Motor neuron (in vitro differentiated cells): Measurements from ENCODE around the gene SPTBN4. TPM values are rescaled to one million over a fixed set of nuclear protein-coding genes. Genes with fewer than 3 reads are reported as not detected.
A peak's percentile ranks its signal among the peaks of the same experiment; 100 is the strongest.
"Not testable (repeated sequence)": the region's sequence is repeated elsewhere in the genome, so short reads cannot be mapped to it uniquely, and the experiment has no call there.

ENCODE experiments used
- ATAC-seq, 8 experiments: fragments of 200-7000 bp; cut with Tn5 transposase; replicated peaks in 6 of 8; 2 replicates each; pipeline ENCODE4 v1.8.0; 2021; ENCODE audit warnings: mild to moderate bottlenecking in 8 of 8, moderate library complexity in 8 of 8
- H3K27ac ChIP-seq, 2 donors: fragments of 250-450 bp; sonication (Bioruptor Pico); 2 replicates each; pipeline ENCODE4 v1.9.0; 2021; ENCODE audit warnings: antibody characterized with exemption in 2 of 2, mild to moderate bottlenecking in 2 of 2, moderate library complexity in 1 of 2
- H3K4me1 ChIP-seq, 2 donors: fragments of 250-450 bp; sonication (Bioruptor Pico); replicated peaks in 1 of 2; 2 replicates each; pipeline ENCODE4 v1.6.1; 2021; ENCODE audit warnings: antibody characterized with exemption in 2 of 2, mild to moderate bottlenecking in 2 of 2, moderate library complexity in 1 of 2
- H3K4me3 ChIP-seq, 5 donors: fragments of 250-450 bp; sonication (Bioruptor Pico); 2 replicates each; pipeline ENCODE4 v1.9.0; 2021; ENCODE audit warnings: antibody characterized with exemption in 5 of 5, mild to moderate bottlenecking in 5 of 5, moderate library complexity in 4 of 5
- WGBS, 10 experiments: fragments of 450-650 bp; shearing (Covaris generic); methylation state at CpG; one replicate each; pipeline ENCODE4 v1.0.0; 2022; 5-methylcytosine and 5-hydroxymethylcytosine counted together
- in situ Hi-C, 9 experiments: fragments of 400-800 bp; cut with MboI; loops; one replicate each; pipeline ENCODE4 v1.15.0; 2021; ENCODE audit warnings: low sequenced_read_pairs in 9 of 9, low pct_unique_long_range_greater_than_20kb in 2 of 9; ENCODE audit not compliant: unreplicated experiment in 9 of 9
- total RNA-seq, 8 experiments: library from RNA; unstranded; fragments of 300-600 nt; gene quantifications; 2 replicates each; pipeline versions ENCODE4 v1.2.3 to v1.2.4, GENCODE V29; 2022

Gene SPTBN4
- total RNA-seq, 8 experiments from 2014 or later = 0.56 to 10.1 (median 3.0) TPM

GRCh38 chr19:40616178-40616577 lies 149.4 kb downstream of the SPTBN4 start:
- no peak for ATAC-seq
- Histone ChIP-seq H3K4me1 (peaks cover 0 to 11% of the 10 kb centered on the region in 2 donors), H3K27ac (no peak overlapping the region), H3K4me3 (no peak overlapping the region)
- in situ Hi-C loops = no loop called here
- 75 to 100% (median 96%) methylated on average over 1 to 5 of the region's 5 CpGs; no CpG with 5 or more reads in 2 of the 10 experiments for WGBS, 10 experiments

DNA sequence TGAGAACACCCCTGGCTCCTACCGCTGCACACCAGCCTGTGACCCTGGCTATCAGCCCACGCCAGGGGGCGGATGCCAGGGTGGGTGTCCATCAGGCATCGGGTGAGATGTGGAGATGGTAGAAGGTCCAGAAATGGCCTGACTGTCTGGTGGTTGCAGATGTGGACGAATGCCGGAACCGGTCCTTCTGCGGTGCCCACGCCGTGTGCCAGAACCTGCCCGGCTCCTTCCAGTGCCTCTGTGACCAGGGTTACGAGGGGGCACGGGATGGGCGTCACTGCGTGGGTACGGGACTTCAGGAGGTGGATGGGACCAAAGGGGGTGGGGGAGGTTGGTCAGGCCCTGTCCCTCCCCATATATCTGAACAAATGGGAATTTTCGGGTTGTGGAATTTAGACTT lies 150.1 kb downstream of the SPTBN4 start:
- WGBS, 10 experiments = 92 to 98% (median 96%) methylated on average over 2 to 8 of the region's 17 CpGs; no CpG with 5 or more reads in 7 of the 10 experiments
- in situ Hi-C loops = no loop called here
- no peak for ATAC-seq

DNA sequence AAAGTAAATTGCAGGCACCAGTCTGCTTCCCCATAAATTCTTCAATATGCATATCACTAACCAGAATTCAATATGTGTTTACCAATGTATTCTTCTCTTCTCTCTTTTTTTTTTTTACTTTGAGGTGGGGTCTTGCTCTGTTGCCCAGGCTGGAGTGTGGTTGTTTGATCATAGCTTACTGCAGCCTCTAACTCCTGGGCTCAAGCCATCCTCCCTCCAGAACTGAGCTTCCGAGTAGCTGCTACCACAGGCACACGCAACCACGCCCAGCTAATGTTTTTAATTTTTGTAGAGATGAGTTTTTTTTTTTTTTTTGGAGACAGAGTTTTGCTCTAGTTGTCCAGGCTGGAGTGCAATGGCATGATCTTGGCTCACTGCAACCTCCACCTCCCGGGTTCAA lies 151.2 kb downstream of the SPTBN4 start:
- WGBS, 10 experiments = 48 to 100% (median 86%) methylated on average over 2 to 4 of the region's 4 CpGs; no CpG with 5 or more reads in 2 of the 10 experiments
- in situ Hi-C loops = no loop called here

More for the DNA sequence above, 150.1 kb downstream of the SPTBN4 start:
- Histone ChIP-seq H3K4me1 (peaks cover 0 to 11% of the 10 kb centered on the region in 2 donors), H3K27ac (no peak overlapping the region), H3K4me3 (no peak overlapping the region)

GRCh38 chr19:40619333-40620160 lies 152.7 kb downstream of the SPTBN4 start:
- Histone ChIP-seq H3K27ac (no peak overlapping the region), H3K4me1 (peaks cover 0 to 15% of the 10 kb centered on the region in 2 donors), H3K4me3 (no peak overlapping the region)
- ATAC-seq = no peak
- 14 to 100% (median 76%) methylated on average over 1 to 8 of the region's 11 CpGs; no CpG with 5 or more reads in 1 of the 10 experiments for WGBS, 10 experiments
- in situ Hi-C loops = no loop called here

More for the DNA sequence above, 151.2 kb downstream of the SPTBN4 start:
- peaks cover 0 to 12% of the 10 kb centered on the region in 2 donors for H3K4me1 ChIP-seq
- ATAC-seq = no peak
- H3K4me3 ChIP-seq = no peak overlapping the region
- H3K27ac ChIP-seq = no peak overlapping the region

GRCh38 chr19:40620161-40620485 lies 153.3 kb downstream of the SPTBN4 start:
- ATAC-seq = no peak
- in situ Hi-C loops = no loop called here
- no peak overlapping the region for H3K27ac ChIP-seq
- no peak overlapping the region for H3K4me3 ChIP-seq
- 82 to 94% (median 90%) methylated on average over 2 to 8 of the region's 8 CpGs for WGBS, 10 experiments
- H3K4me1 ChIP-seq = peaks cover 0 to 12% of the 10 kb centered on the region in 2 donors

DNA sequence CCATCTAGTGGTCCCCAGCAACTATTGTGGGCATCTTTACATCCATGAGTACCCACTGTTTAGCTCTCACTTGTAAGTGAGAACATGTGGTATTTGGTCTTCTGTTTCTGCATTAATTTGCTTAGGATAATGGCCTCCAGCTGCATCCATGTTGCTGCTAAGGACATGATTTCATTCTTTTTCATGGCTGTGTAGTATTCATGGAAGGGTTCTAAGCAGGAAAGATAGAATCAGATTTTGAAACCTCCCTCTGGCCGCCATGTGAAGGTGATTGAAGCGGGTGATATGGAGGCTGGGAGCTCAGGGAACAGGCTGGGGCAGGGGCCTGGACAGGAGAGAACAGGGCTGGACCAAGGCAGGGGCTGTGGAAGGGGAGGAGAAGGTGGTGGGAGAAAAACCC lies 154.5 kb downstream of the SPTBN4 start:
- WGBS, 10 experiments = 60 to 100% (median 90%) methylated on average over 1 to 2 of the region's 2 CpGs; no CpG with 5 or more reads in 6 of the 10 experiments
- H3K4me3 ChIP-seq = no peak overlapping the region
- peaks cover 0 to 10% of the 10 kb centered on the region in 2 donors for H3K4me1 ChIP-seq
- ATAC-seq = no peak
- in situ Hi-C loops = no loop called here
- H3K27ac ChIP-seq = no peak overlapping the region

DNA sequence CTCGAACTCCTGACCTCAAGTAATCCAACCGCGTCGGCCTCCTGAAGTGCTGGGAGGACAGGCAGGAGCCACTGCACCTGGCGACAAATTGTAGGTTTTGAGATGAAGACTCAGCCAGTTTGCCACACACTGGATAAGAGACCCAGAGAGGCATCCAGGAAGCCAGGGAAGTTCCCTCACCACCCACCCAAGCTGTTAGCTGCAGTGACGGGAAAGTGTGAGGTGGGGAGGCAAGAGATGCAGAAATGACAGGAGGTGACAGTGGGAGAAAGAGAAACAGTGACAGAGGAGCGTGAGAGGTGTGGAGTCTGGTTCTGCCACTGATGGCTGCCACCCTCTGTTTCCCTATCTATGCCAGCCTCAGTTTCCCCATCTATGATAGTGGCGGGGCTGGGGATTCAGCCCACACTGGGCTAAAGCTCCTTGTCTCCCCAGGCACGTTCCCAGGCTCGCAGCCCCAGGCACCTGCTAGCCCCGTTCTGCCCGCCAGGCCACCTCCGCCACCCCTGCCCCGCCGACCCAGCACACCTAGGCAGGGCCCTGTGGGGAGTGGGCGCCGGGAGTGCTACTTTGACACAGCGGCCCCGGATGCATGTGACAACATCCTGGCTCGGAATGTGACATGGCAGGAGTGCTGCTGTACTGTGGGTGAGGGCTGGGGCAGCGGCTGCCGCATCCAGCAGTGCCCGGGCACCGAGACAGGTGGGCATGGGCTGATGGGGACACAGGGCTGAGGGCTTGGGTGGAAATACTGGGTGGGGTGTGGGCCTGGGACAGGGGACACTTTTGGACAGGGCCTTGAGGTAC lies 155.4 kb downstream of the SPTBN4 start:
- 93 to 100% (median 100%) methylated on average over 1 to 9 of the region's 24 CpGs; no CpG with 5 or more reads in 4 of the 10 experiments for WGBS, 10 experiments
- in situ Hi-C loops = no loop called here
- no peak for ATAC-seq

GRCh38 chr19:40622773-40623075 lies 155.9 kb downstream of the SPTBN4 start:
- in situ Hi-C loops = no loop called here
- Histone ChIP-seq H3K4me3 (no peak overlapping the region), H3K27ac (no peak overlapping the region), H3K4me1 (peaks cover 0 to 10% of the 10 kb centered on the region in 2 donors)
- WGBS, 10 experiments = 80 to 100% (median 90%) methylated on average over 1 to 5 of the region's 7 CpGs; no CpG with 5 or more reads in 2 of the 10 experiments
- ATAC-seq = no peak

More for the DNA sequence above, 155.4 kb downstream of the SPTBN4 start:
- no peak overlapping the region for H3K27ac ChIP-seq
- H3K4me3 ChIP-seq = no peak overlapping the region
- H3K4me1 ChIP-seq = peaks cover 0 to 10% of the 10 kb centered on the region in 2 donors

GRCh38 chr19:40623403-40624251 lies 156.8 kb downstream of the SPTBN4 start:
- no peak overlapping the region for H3K27ac ChIP-seq
- WGBS, 10 experiments = 38 to 100% (median 73%) methylated on average over 1 to 11 of the region's 41 CpGs; no CpG with 5 or more reads in 3 of the 10 experiments

GRCh38 chr19:40624369-40625153 lies 157.8 kb downstream of the SPTBN4 start:
- not testable (repeated sequence) for ATAC-seq, H3K4me3 ChIP-seq, H3K27ac ChIP-seq
- WGBS, 10 experiments = 60 to 100% (median 89%) methylated on average over 1 to 13 of the region's 14 CpGs; no CpG with 5 or more reads in 1 of the 10 experiments
- peaks cover 0 to 10% of the 10 kb centered on the region in 2 donors for H3K4me1 ChIP-seq
- in situ Hi-C loops = loop anchor here in 1 of 9 experiments (25.0 kb wide), 2 partner anchors 312 to 487 kb away; no protein-coding TSS in a partner anchor

More at GRCh38 chr19:40623403-40624251, 156.8 kb downstream of the SPTBN4 start:
- Histone ChIP-seq H3K4me1 (peaks cover 0 to 10% of the 10 kb centered on the region in 2 donors), H3K4me3 (no peak overlapping the region)
- in situ Hi-C loops = no loop called here
- peak in 6 of 8 experiments; percentile 66 to 82 (median 75) for ATAC-seq

- no peak for ATAC-seq
- Histone ChIP-seq H3K4me1 (peaks cover 0 to 10% of the 10 kb centered on the region in 2 donors), H3K27ac (no peak overlapping the region), H3K4me3 (no peak overlapping the region)
- in situ Hi-C loops = loop anchor here in 1 of 9 experiments (25.0 kb wide), 2 partner anchors 313 to 488 kb away; no protein-coding TSS in a partner anchor
- 94 to 100% methylated on average over 1 to 5 of the region's 7 CpGs; no CpG with 5 or more reads in 8 of the 10 experiments for WGBS, 10 experiments
These were observed 158.8 kb downstream of the SPTBN4 start for GRCh38 chr19:40625406-40626120.
